Heart right ventricle (tissue), 16 donors: ENCODE measurements around the gene OGFR. TPM values are rescaled to one million over a fixed set of nuclear protein-coding genes. Genes with fewer than 3 reads are reported as not detected.

Source experiments
- ATAC-seq, 8 donors: fragments of 200-7000 bp; cut with Tn5 transposase; one replicate each; pipeline ENCODE4 v1.9.1; 2020; ENCODE audit warnings: mild to moderate bottlenecking in 8 of 8, moderate library complexity in 8 of 8, moderate number of reproducible peaks in 1 of 8
- DNase-seq, 2 donors: peaks; one replicate each; pipeline ENCODE4 v3.0.0-alpha.2; 2020
- H3K27ac ChIP-seq, 10 donors: fragments of 200-600 bp; sonication (generic) in 2 of 10; one replicate each; pipeline versions ENCODE4 v1.5.0 to v1.8.0; 2020 to 2022; ENCODE audit warnings: mild to moderate bottlenecking in 3 of 10
- H3K27me3 ChIP-seq, 7 donors: fragments of 200-600 bp; one replicate each; pipeline ENCODE4 v1.8.0; 2021 to 2022; ENCODE audit warnings: mild to moderate bottlenecking in 2 of 7
- H3K36me3 ChIP-seq, 9 donors: fragments of 200-600 bp; sonication (generic) in 1 of 9; one replicate each; pipeline versions ENCODE4 v1.5.0 to v1.8.0; 2020 to 2022; ENCODE audit warnings: mild to moderate bottlenecking in 2 of 9
- H3K4me1 ChIP-seq, 9 donors: fragments of 200-600 bp; sonication (generic) in 1 of 9; one replicate each; pipeline versions ENCODE4 v1.5.0 to v1.8.0; 2020 to 2022; ENCODE audit warnings: mild to moderate bottlenecking in 4 of 9
- H3K4me3 ChIP-seq, 10 donors: fragments of 200-600 bp; sonication (generic) in 2 of 10; one replicate each; pipeline versions ENCODE4 v1.5.0 to v1.8.0; 2020 to 2022; ENCODE audit warnings: mild to moderate bottlenecking in 7 of 10, moderate library complexity in 2 of 10
- H3K9me3 ChIP-seq, 11 donors: fragments of 200-600 bp in 10 of 11; sonication (generic) in 2 of 11; one replicate each; pipeline versions ENCODE4 v1.5.0 to v1.8.0; 2013 to 2022; ENCODE audit warnings: mild to moderate bottlenecking in 2 of 11, control low read depth in 1 of 11, moderate library complexity in 1 of 11
- CTCF ChIP-seq, 9 donors: fragments of 200-600 bp; sonication (generic) in 2 of 9; IDR thresholded peaks; one replicate each; pipeline versions ENCODE4 v1.5.0 to v1.8.0; 2021 to 2022; ENCODE audit warnings: antibody characterized with exemption in 9 of 9, mild to moderate bottlenecking in 5 of 9, moderate library complexity in 1 of 9
- WGBS, 2 donors: extraction: QIAGEN DNeasy Blood & Tissue Kit; methylation state at CpG; one replicate each; pipeline ENCODE4 v1.1.7; 2013; ENCODE audit warnings: inconsistent platforms in 1 of 2; 5-methylcytosine and 5-hydroxymethylcytosine counted together
- intact Hi-C, 10 donors: fragments of 100-400 bp; cut with DNase I; formaldehyde crosslinking; loops; one replicate each; pipeline versions ENCODE4 v1.11.1 to v1.14.2; 2022
- polyA plus RNA-seq, 2 donors: library from polyadenylated mRNA; stranded (reverse); fragments of 200-250 nt; gene quantifications; one replicate each; pipeline ENCODE4 v1.2.3, GENCODE V29; 2013
- total RNA-seq, 10 donors: library from RNA; stranded (reverse); fragmentation: NEBNext Ultra II Directional in 3 of 10; extraction: Animal tissue kit (Norgen Biotek cat#: 25700) in 3 of 10; gene quantifications; one replicate each; pipeline versions ENCODE4 v1.2.1 to v1.2.4, GENCODE V29; 2021 to 2023
- donor health status: Arrhythmogenic right ventricular cardiomyopathy.
- donor health status: ischemic (EF 13 %, LVEDD 7.1; RV severe dilation, severe dysfunction).
- donor health status: healthy with polysubstance abuse.
- donor health status: DM: no; HTN: yes; CAD: no.
- donor health status: DM: no; HTN: no; CAD: no.
- donor health status: ischemic (EF 25% LVEDD 6.9; RV normal size, moderate dysfunction).
- donor health status: ischemic (EF 25% LVEDD 5.7; RV mildly dilated, moderate dysfunction).
- donor health status: healthy.
- donor health status: DM: yes; HTN: yes; CAD: no.
- donor health status: Ischemic cardiomyopathy.
- donor health status: ischemic (EF 35%, LVEDD 5.7; RV mildly dilated, moderate dysfunction).
- donor health status: nonischemic (EF 11% LVEDD 7.7; RV severe dilation, severe dysfunction).
- donor health status: DM: yes; HTN: yes; CAD: no.
- donor health status: PGD.
- donor health status: ischemic (EF 29% LVEDD 5.4; RV normal size, mild dysfunction).
- donor health status: nonischemic (EF 23%, LVEDD 6.1; RV moderate dilation, normal function).

The OGFR gene
- total and polyA plus RNA-seq, 12 donors = 13.0 to 37.5 (median 17.5) TPM

- peaks cover 0 to 9% (median 4%) of the 10 kb centered on the region in 7 donors for H3K27me3 ChIP-seq
- H3K9me3 ChIP-seq = no peaks in the 10 kb centered on the region
- no peak for TF ChIP-seq CTCF (IDR thresholded peaks at IDR 0.05)
- ATAC-seq (no peak), DNase-seq (no peak)
- intact Hi-C loops = no loop called here
- 82 to 87% methylated on average over 17 of the region's 17 CpGs for WGBS, 2 donors
- no peak overlapping the region for H3K27ac ChIP-seq
- H3K4me3 ChIP-seq = no peak overlapping the region
- peaks cover 3 to 32% (median 23%) of the 10 kb centered on the region in 9 donors for H3K4me1 ChIP-seq
- no peaks in the 10 kb centered on the region for H3K36me3 ChIP-seq
These were observed 23.9 kb upstream of the OGFR start for GRCh38 chr20:62780696-62781095.

- peak in 2 of 9 donors; percentile 25 to 35 for TF ChIP-seq CTCF (IDR thresholded peaks at IDR 0.05)
- DNase-seq (no peak), ATAC-seq (peak in 5 of 8 donors; percentile 25 to 48 (median 42))
- Histone ChIP-seq H3K9me3 (no peaks in the 10 kb centered on the region), H3K36me3 (no peaks in the 10 kb centered on the region), H3K27me3 (peaks cover 0 to 9% (median 4%) of the 10 kb centered on the region in 7 donors), H3K4me3 (no peak overlapping the region), H3K4me1 (peaks cover 3 to 27% (median 15%) of the 10 kb centered on the region in 9 donors), H3K27ac (peak overlapping the region in 7 of 10 donors; percentile 15 to 81 (median 70))
- 68% methylated on average over 18 of the region's 18 CpGs for WGBS, 2 donors
- intact Hi-C loops = no loop called here
These were observed 22.3 kb upstream of the OGFR start for GRCh38 chr20:62782149-62782892.

- no peaks in the 10 kb centered on the region for H3K36me3 ChIP-seq
- DNase-seq (peak; percentile 62 to 71), ATAC-seq (peak in 7 of 8 donors; percentile 49 to 88 (median 79))
- H3K27ac ChIP-seq = peak overlapping the region in 8 of 10 donors; percentile 15 to 81 (median 58)
- intact Hi-C loops = no loop called here
- no peak overlapping the region for H3K4me3 ChIP-seq
- TF ChIP-seq CTCF (IDR thresholded peaks at IDR 0.05) = peak in 1 of 9 donors; percentile 12
- H3K4me1 ChIP-seq = peaks cover 3 to 27% (median 15%) of the 10 kb centered on the region in 9 donors
- no peaks in the 10 kb centered on the region for H3K9me3 ChIP-seq
- 41 to 53% methylated on average over 9 of the region's 9 CpGs for WGBS, 2 donors
- peaks cover 0 to 7% (median 4%) of the 10 kb centered on the region in 7 donors for H3K27me3 ChIP-seq
These were observed 21.7 kb upstream of the OGFR start for GRCh38 chr20:62782893-62783278.

GRCh38 chr20:62784497-62784896 lies 20.1 kb upstream of the OGFR start:
- intact Hi-C loops = no loop called here
- H3K4me1 ChIP-seq = peaks cover 3 to 27% (median 15%) of the 10 kb centered on the region in 9 donors
- WGBS, 2 donors = 84 to 89% methylated on average over 16 of the region's 16 CpGs
- H3K9me3 ChIP-seq = no peaks in the 10 kb centered on the region
- ATAC-seq = no peak
- H3K27ac ChIP-seq = peak overlapping the region in 1 of 10 donors; percentile 70
- TF ChIP-seq CTCF (IDR thresholded peaks at IDR 0.05) = no peak
- H3K27me3 ChIP-seq = peaks cover 0 to 4% (median 0%) of the 10 kb centered on the region in 7 donors
- H3K4me3 ChIP-seq = no peak overlapping the region
- H3K36me3 ChIP-seq = no peaks in the 10 kb centered on the region
- no peak for DNase-seq
